ENCODE results near the gene APOH. TPM values are rescaled to one million over a fixed set of nuclear protein-coding genes. Genes with fewer than 3 reads are reported as not detected.

APOH gene
- total RNA-seq (2016; rRNA removed; fragmentation: Illumina TruSeq; extraction: Trizol) (2,482 and 4,846 TPM in 2 replicates), polyA plus RNA-seq (2011; rRNA removed) (5,538 and 5,748 TPM in 2 replicates), polyA minus RNA-seq (2011; rRNA and poly(A)+ RNA removed; ENCODE audit: low replicate concordance) (0.80 and 1,354 TPM in 2 replicates), Bru-seq, nascent RNA (percentile 99 among the genes with signal in this experiment), BruChase-seq, experiment 1, labeled RNA remaining after a 6-hour chase (percentile 98 among the genes with signal in this experiment), BruChase-seq, experiment 2, labeled RNA remaining after a 2-hour chase (percentile 98 among the genes with signal in this experiment)
- total RNA-seq (2016; cell fraction: cytosol; rRNA removed; fragmentation: Illumina TruSeq; extraction: Trizol; ENCODE audit: low read depth): 1,150 and 1,183 TPM in 2 replicates
- total RNA-seq (2016; cell fraction: insoluble cytoplasmic fraction; rRNA removed; fragmentation: Illumina TruSeq; extraction: Trizol): 2,465 and 4,724 TPM in 2 replicates
- total RNA-seq (2016; cell fraction: membrane; rRNA removed; fragmentation: Illumina TruSeq; extraction: Trizol): 1,158 and 1,221 TPM in 2 replicates
- total RNA-seq (2016; cell fraction: nucleus; rRNA removed; fragmentation: Illumina TruSeq; extraction: Trizol): 3,038 and 3,639 TPM in 2 replicates
- polyA plus RNA-seq (2011; cell fraction: cytosol; rRNA removed): 2,927 and 4,844 TPM in 2 replicates
- 1,326 and 1,783 TPM in 2 replicates for polyA plus RNA-seq (2011; cell fraction: nucleus; rRNA removed)
- polyA plus RNA-seq (2012): 3,089 and 3,460 TPM in 2 replicates
- 1,295 and 1,314 TPM in 2 replicates for polyA plus RNA-seq (2016; cell fraction: cytosol; fragmentation: Illumina TruSeq; extraction: Trizol; ENCODE audit: low read depth)
- 2,481 and 2,611 TPM in 2 replicates for polyA plus RNA-seq (2016; cell fraction: insoluble cytoplasmic fraction; fragmentation: Illumina TruSeq; extraction: Trizol; ENCODE audit: low read depth)
- 1,085 and 1,169 TPM in 2 replicates for polyA plus RNA-seq (2016; cell fraction: membrane; fragmentation: Illumina TruSeq; extraction: Trizol; ENCODE audit: low read depth)
- 4,801 and 5,262 TPM in 2 replicates for polyA plus RNA-seq (2016; cell fraction: nucleus; fragmentation: Illumina TruSeq; extraction: Trizol; ENCODE audit: insufficient read depth, low read depth)
- polyA minus RNA-seq (2011; cell fraction: cytosol; rRNA and poly(A)+ RNA removed): 959 and 1,296 TPM in 2 replicates
- 534 and 903 TPM in 2 replicates for polyA minus RNA-seq (2011; cell fraction: nucleus; rRNA and poly(A)+ RNA removed)
- long read RNA-seq, experiment 1, transcript APOH-201 (8 exons, 1,176 nt): major isoform, 3,333 of 3,718 reads
- long read RNA-seq, experiment 1, partial matches to known transcripts: 286 of 3,718 reads
- long read RNA-seq, experiment 1, other reads (novel, unspliced or antisense): 99 of 3,718 reads
- long read RNA-seq, experiment 2, transcript APOH-201 (8 exons, 1,176 nt): major isoform, 2,755 of 3,613 reads
- long read RNA-seq, experiment 2, partial matches to known transcripts: 563 of 3,613 reads
- long read RNA-seq, experiment 2, other reads (novel, unspliced or antisense): 294 of 3,613 reads

GRCh38 chr17:66228887-66229782 lies at the start of gene APOH:
APOH (minus strand) TSS chr17:66229415; CDS start chr17:66229379, 36 bp downstream.
- ATAC-seq: peak; percentile 87
- in situ Hi-C loops (cut with HindIII; ENCODE audit: extremely low pct_ligation_motif_present, low pct_unique_long_range_greater_than_20kb) (no loop called here), intact Hi-C loops (cut with micrococcal nuclease; ENCODE audit: unreplicated experiment) (loop anchor here (2.0 to 10.0 kb wide), 4 partner anchors 28 to 188 kb away; partner anchors contain the start of gene PRKCA)
- Histone ChIP-seq H3K4me1 (ENCODE audit: insufficient read depth, low read length) (peaks cover 70% of the 10 kb centered on the region), H3K4me3 (replicated peaks in 1 of 3; ENCODE audit: insufficient read depth in 1 of 3, low read depth in 2 of 3, low read length in 3 of 3) (peak within 1 kb of the TSS; percentile 55 to 77 (median 70)), H3K27me3 (ENCODE audit: control insufficient read depth in 1 of 2, insufficient read depth in 2 of 2, low read length in 2 of 2) (no peaks in the 10 kb centered on the region; a peak in 1 of 5 replicates), H3K79me2 (ENCODE audit: insufficient read depth, low read length) (peaks cover 40% of the 10 kb centered on the region), H2AFZ (ENCODE audit: low read length) (peak within 1 kb of the TSS; percentile 52), H4K20me1 (ENCODE audit: insufficient read depth, low read length) (peaks cover 7% of the 10 kb centered on the region; the same call in 1 of the 2 replicates), H3K9ac (ENCODE audit: insufficient read depth, low read depth, low read length) (peak within 1 kb of the TSS; percentile 74), H3K36me3 (replicated peaks in 1 of 2; ENCODE audit: control insufficient read depth in 1 of 2, insufficient read depth in 2 of 2, low read length in 2 of 2) (peaks cover 7 to 27% of the 10 kb centered on the region in 2 experiments), H3K27ac (ENCODE audit: extremely low read length, insufficient read depth, low read length) (peak within 1 kb of the TSS; percentile 89), H3K4me2 (ENCODE audit: low read depth, low read length) (peak within 1 kb of the TSS; percentile 90), H3K9me3 (ENCODE audit: low read length) (no peaks in the 10 kb centered on the region)
- peak; percentile 82 for FAIRE-seq
- peak; percentile 99 for DNase-seq (ENCODE audit: low spot score)
- 2% methylated on average over 20 of the region's 20 CpGs for WGBS (ENCODE audit: low lambda C conversion rate)
- POLR2A ChIA-PET: interaction anchor here (0.8 to 1.8 kb wide), 6 partner anchors 11 to 1106 kb away, joined by 3 to 6 read pairs (median 4); no protein-coding TSS in a partner anchor
- no TSS peak for BruUV-seq (replicated peaks)
- CTCF ChIA-PET (ENCODE audit: low intra/inter-chr PET ratio, low total read pairs): no interaction called here
- TF ChIP-seq ZNF703 (CRISPR knock-in tag; IDR thresholded peaks at IDR 0.05; ENCODE audit: borderline replicate concordance) (no peak), MEIS1 (CRISPR knock-in tag; IDR thresholded peaks at IDR 0.05; ENCODE audit: borderline replicate concordance) (no peak), GMEB2 (CRISPR knock-in tag; IDR thresholded peaks at IDR 0.05; ENCODE audit: low read depth) (0 out of 2 replicates have a peak, but pooled peaks have one; percentile 8), MYC (CRISPR knock-in tag; IDR thresholded peaks at IDR 0.05; ENCODE audit: borderline replicate concordance) (peak; percentile 24; the same call in 1 of the 2 replicates), RFXAP (CRISPR knock-in tag; IDR thresholded peaks at IDR 0.05; ENCODE audit: borderline replicate concordance) (peak; percentile 49), ZNF235 (CRISPR knock-in tag; IDR thresholded peaks at IDR 0.05; ENCODE audit: borderline replicate concordance) (no peak), MTA1 (CRISPR knock-in tag; IDR thresholded peaks at IDR 0.05; ENCODE audit: borderline replicate concordance) (0 out of 2 replicates have a peak, but pooled peaks have one; percentile 26), PHB2 (IDR thresholded peaks at IDR 0.05; ENCODE audit: partially characterized antibody) (no peak), HNRNPL (IDR thresholded peaks at IDR 0.05; ENCODE audit: low read depth, low read length) (0 out of 2 replicates have a peak, but pooled peaks have one; percentile 25), NFIC (IDR thresholded peaks at IDR 0.05; ENCODE audit: low read length) (peak; percentile 70; the same call in 1 of the 2 replicates), NCOA2 (CRISPR knock-in tag; IDR thresholded peaks at IDR 0.05) (peak; percentile 84), MZF1 (CRISPR knock-in tag; IDR thresholded peaks at IDR 0.05; ENCODE audit: borderline replicate concordance) (no peak), SMARCE1 (IDR thresholded peaks at IDR 0.05; ENCODE audit: borderline replicate concordance) (no peak), FOSL1 (CRISPR knock-in tag; IDR thresholded peaks at IDR 0.05; ENCODE audit: borderline replicate concordance) (peak; percentile 91), ZNF335 (CRISPR knock-in tag; IDR thresholded peaks at IDR 0.05) (peak; percentile 61; the same call in 1 of the 2 replicates), ERF (CRISPR knock-in tag; IDR thresholded peaks at IDR 0.05) (peak; percentile 95)

Measured in HepG2 (cell line).